Karpas-422 (cell line): ENCODE data around the gene CCDC102B. TPM values are rescaled to one million over a fixed set of nuclear protein-coding genes. Genes with fewer than 3 reads are reported as not detected.

Experiments
- DNase-seq: peaks from one replicate; pipeline ENCODE4 v3.0.0-alpha.2; 2015
- H2AFZ ChIP-seq: fragments of 200-600 bp; sonication (generic); 2 replicates; pipeline ENCODE4 v1.6.1; 2014; ENCODE audit warnings: antibody characterized with exemption, low read length, mixed read lengths
- H3K27ac ChIP-seq: fragments of 200-600 bp; sonication (generic); 2 replicates; pipeline ENCODE4 v1.5.1; 2014; ENCODE audit warnings: mild to moderate bottlenecking, low read length, moderate library complexity
- H3K27me3 ChIP-seq: fragments of 200-600 bp; sonication (generic); 2 replicates; pipeline ENCODE4 v1.6.1; 2014; ENCODE audit warnings: low read length, mixed read lengths
- H3K36me3 ChIP-seq: fragments of 200-600 bp; sonication (generic); 2 replicates; pipeline ENCODE4 v1.6.1; 2014; ENCODE audit warnings: low read length, mixed read lengths; ENCODE audit not compliant: insufficient read depth
- H3K4me1 ChIP-seq: fragments of 200-600 bp; sonication (generic); 2 replicates; pipeline ENCODE4 v1.6.1; 2014; ENCODE audit warnings: mild to moderate bottlenecking, low read length, mixed read lengths
- H3K4me2 ChIP-seq: fragments of 200-600 bp; sonication (generic); 2 replicates; pipeline ENCODE4 v1.6.1; 2014; ENCODE audit warnings: low read length, low read depth, mild to moderate bottlenecking; ENCODE audit not compliant: poor library complexity, severe bottlenecking
- H3K4me3 ChIP-seq: fragments of 200-600 bp; sonication (generic); 2 replicates; pipeline ENCODE4 v1.5.1; 2014; ENCODE audit warnings: mild to moderate bottlenecking, antibody characterized with exemption, low read length, mixed read lengths
- H3K79me2 ChIP-seq: fragments of 200-600 bp; sonication (generic); 2 replicates; pipeline ENCODE4 v1.6.1; 2014; ENCODE audit warnings: mild to moderate bottlenecking, low read length, mixed read lengths
- H3K9ac ChIP-seq: fragments of 200-600 bp; sonication (generic); 2 replicates; pipeline ENCODE4 v1.6.0; 2014; ENCODE audit warnings: low read length
- H3K9me2 ChIP-seq: fragments of 200-600 bp; sonication (generic), shearing (Covaris generic); replicated peaks from 2 replicates; pipeline ENCODE4 v1.6.0; 2014; ENCODE audit warnings: mild to moderate bottlenecking, low read length, moderate library complexity; ENCODE audit not compliant: insufficient read depth
- H3K9me3 ChIP-seq: fragments of 300-700, 200-600 bp; sonication (generic); 2 replicates; pipeline ENCODE4 v1.6.1; 2014; ENCODE audit warnings: low read length, mixed read lengths
- H4K20me1 ChIP-seq: fragments of 200-600 bp; sonication (generic); 2 replicates; pipeline ENCODE4 v1.6.1; 2014; ENCODE audit warnings: mild to moderate bottlenecking, antibody characterized with exemption, low read length, low read depth; ENCODE audit not compliant: insufficient read depth
- total RNA-seq: library from RNA; depleted of rRNA; stranded (reverse); fragments of >200 nt; shearing (Covaris generic); gene quantifications from 2 replicates; pipeline ENCODE4 v1.2.3, GENCODE V29; 2014; ENCODE audit warnings: low replicate concordance

CCDC102B gene
- total RNA-seq, 1 experiment from 2014 or later = 10.0 TPM

DNA sequence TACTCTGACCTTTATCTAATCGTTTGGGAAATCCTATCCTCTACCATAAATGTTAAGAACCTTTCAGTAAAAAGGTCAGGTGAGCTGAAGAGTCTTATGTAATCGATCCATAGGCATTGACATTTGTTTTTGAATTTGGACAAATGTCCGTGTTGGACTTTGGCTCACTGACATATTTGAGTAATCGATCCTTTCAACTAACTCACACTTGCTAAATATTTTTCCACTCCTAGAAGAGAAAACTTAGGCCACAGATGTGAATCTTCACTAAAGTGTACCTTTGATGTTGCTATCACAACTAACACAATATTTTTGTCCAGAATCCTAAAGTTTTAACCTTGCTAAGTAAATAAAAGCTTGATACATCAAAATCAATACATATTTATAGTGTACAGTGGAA, 89.5 kb downstream of the CCDC102B start:
- Histone ChIP-seq H3K4me2 (no peak overlapping the region), H3K27ac (no peak overlapping the region), H3K36me3 (no peaks in the 10 kb centered on the region), H4K20me1 (no peaks in the 10 kb centered on the region), H3K4me1 (no peaks in the 10 kb centered on the region), H3K4me3 (no peak overlapping the region), H3K9me2 (peaks cover 3% of the 10 kb centered on the region), H3K9me3 (no peaks in the 10 kb centered on the region), H3K9ac (no peak overlapping the region), H3K27me3 (no peaks in the 10 kb centered on the region), H3K79me2 (no peaks in the 10 kb centered on the region), H2AFZ (no peak overlapping the region)
- DNase-seq = no peak

DNA sequence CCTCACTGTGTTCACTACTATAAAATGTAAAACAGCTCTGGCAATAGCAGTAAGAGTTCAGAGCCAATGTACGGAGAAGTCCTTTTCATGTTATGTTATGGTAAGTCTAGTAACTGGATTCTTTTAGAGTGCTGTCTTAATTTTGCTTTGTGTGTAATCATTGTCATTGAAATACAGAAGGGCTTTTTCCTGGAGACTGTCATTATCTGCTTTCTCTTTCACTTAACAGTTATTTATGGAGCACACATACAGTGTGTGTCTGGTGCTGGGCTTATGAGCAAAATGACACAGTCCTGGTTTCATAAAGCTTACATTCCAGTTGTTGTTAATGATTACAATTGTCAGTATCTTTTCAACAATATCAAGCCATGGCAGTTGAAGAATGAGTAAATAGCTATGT, 95.5 kb downstream of the CCDC102B start:
- H3K9ac ChIP-seq = no peak overlapping the region
- DNase-seq = no peak
- no peak overlapping the region for H2AFZ ChIP-seq
- no peak overlapping the region for H3K4me2 ChIP-seq
- H4K20me1 ChIP-seq = no peaks in the 10 kb centered on the region
- no peak overlapping the region for H3K27ac ChIP-seq
- no peaks in the 10 kb centered on the region for H3K36me3 ChIP-seq
- no peak overlapping the region for H3K4me3 ChIP-seq
- H3K79me2 ChIP-seq = no peaks in the 10 kb centered on the region
- no peaks in the 10 kb centered on the region for H3K9me3 ChIP-seq
- no peaks in the 10 kb centered on the region for H3K27me3 ChIP-seq
- no peaks in the 10 kb centered on the region for H3K4me1 ChIP-seq
- H3K9me2 ChIP-seq = no peaks in the 10 kb centered on the region; the same call in 1 of the 2 replicates

DNA sequence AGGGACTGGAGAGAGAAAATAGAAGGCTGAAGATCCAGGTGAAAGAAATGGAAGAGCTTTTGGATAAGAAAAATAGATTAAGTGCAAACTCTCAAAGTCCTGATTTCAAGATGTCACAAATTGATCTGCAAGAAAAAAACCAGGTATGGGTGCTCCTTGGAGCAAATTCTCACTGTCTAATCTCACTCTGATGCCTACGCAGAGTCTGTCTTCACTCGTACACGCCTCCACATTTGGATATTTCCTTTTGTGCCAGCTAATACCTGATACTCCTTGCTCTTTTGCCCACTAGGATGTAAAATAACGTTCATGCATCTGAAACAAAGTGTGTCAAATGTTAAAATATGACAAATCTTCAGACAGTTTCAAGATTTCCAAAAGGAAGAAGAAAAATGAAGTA, 99.4 kb downstream of the CCDC102B start:
- H3K9me3 ChIP-seq = no peaks in the 10 kb centered on the region
- H3K9me2 ChIP-seq = no peaks in the 10 kb centered on the region; the same call in 1 of the 2 replicates
- DNase-seq = no peak
- H3K4me3 ChIP-seq = no peak overlapping the region
- no peak overlapping the region for H3K9ac ChIP-seq
- no peaks in the 10 kb centered on the region for H3K4me1 ChIP-seq
- no peaks in the 10 kb centered on the region for H4K20me1 ChIP-seq
- H2AFZ ChIP-seq = no peak overlapping the region
- H3K79me2 ChIP-seq = no peaks in the 10 kb centered on the region
- H3K36me3 ChIP-seq = no peaks in the 10 kb centered on the region
- 0 out of 2 replicates have a peak, but pooled peaks cover 3% of the 10 kb centered on the region for H3K27me3 ChIP-seq
- no peak overlapping the region for H3K27ac ChIP-seq
- H3K4me2 ChIP-seq = no peak overlapping the region

DNA sequence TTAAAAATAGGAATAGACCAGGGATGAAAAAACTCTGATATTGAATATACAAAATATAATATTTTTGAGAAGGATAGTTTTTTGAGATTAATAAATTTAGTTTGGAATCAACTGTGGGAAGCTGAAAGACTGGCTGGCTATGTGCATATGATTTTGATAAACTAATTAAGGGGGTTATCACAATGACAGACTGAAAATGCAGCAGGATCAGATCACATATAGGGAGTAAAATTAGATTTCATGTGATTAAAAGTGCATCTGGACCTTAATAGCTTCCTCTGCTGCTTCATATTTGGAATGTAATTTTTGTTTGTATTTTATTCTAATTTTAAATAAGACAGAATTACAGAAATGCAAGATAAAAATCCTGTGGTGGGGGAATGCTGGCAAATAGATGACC, 111.7 kb downstream of the CCDC102B start:
- no peaks in the 10 kb centered on the region for H3K4me1 ChIP-seq
- H3K27me3 ChIP-seq = no peaks in the 10 kb centered on the region
- no peaks in the 10 kb centered on the region for H3K79me2 ChIP-seq
- H3K9me2 ChIP-seq = no peaks in the 10 kb centered on the region
- no peaks in the 10 kb centered on the region for H4K20me1 ChIP-seq
- no peaks in the 10 kb centered on the region for H3K36me3 ChIP-seq
- peaks cover 21% of the 10 kb centered on the region for H3K9me3 ChIP-seq
- H2AFZ ChIP-seq = no peak overlapping the region
- no peak for DNase-seq
- H3K27ac ChIP-seq = no peak overlapping the region
- no peak overlapping the region for H3K9ac ChIP-seq
- no peak overlapping the region for H3K4me3 ChIP-seq
- no peak overlapping the region for H3K4me2 ChIP-seq

DNA sequence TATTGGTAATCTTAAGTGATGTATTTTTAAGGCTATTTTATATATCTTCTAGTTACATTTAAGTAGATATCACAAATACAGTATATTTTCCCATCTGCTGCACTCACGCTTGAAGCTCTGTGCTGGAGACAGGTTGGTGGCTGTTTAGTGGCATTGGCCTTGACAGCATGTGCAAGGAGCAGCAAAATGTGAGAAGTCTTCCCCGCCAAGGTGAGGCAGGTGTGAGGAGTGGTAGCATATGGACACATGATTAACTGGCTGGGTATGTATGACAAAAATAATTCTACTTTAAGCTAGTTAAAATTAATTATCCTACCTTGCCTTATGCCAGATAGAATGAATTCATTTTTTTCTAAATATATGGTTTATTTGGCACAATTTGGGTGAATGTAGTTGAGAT, 117.2 kb downstream of the CCDC102B start:
- Histone ChIP-seq H3K9ac (no peak overlapping the region), H3K79me2 (no peaks in the 10 kb centered on the region), H3K27ac (no peak overlapping the region), H3K9me2 (no peaks in the 10 kb centered on the region), H3K36me3 (no peaks in the 10 kb centered on the region), H3K27me3 (no peaks in the 10 kb centered on the region), H3K4me1 (no peaks in the 10 kb centered on the region), H2AFZ (no peak overlapping the region), H3K9me3 (0 out of 2 replicates have a peak, but pooled peaks cover 3% of the 10 kb centered on the region), H4K20me1 (no peaks in the 10 kb centered on the region), H3K4me2 (no peak overlapping the region), H3K4me3 (no peak overlapping the region)
- no peak for DNase-seq

DNA sequence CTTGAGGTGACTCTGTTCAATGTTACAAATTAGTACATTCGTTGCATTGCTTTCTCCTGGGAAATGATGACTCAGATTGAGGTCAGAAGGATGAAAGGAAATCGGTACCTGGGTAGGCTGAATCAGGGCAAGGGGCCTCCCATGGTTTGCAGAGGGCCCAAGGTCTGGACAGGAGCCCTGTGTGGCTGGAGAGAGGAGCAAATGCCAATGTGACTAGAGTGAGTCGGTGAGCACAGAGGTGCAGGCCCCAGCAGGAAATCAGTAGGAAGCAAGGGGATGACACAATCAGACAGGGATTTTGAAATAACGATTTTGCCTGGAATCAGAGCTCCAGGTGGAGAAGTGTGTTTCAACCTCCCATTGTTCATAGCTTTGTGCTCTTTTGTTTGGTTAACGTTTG, 118.9 kb downstream of the CCDC102B start:
- no peaks in the 10 kb centered on the region for H3K27me3 ChIP-seq
- no peaks in the 10 kb centered on the region for H3K4me1 ChIP-seq
- H3K79me2 ChIP-seq = no peaks in the 10 kb centered on the region
- H4K20me1 ChIP-seq = no peaks in the 10 kb centered on the region
- no peak for DNase-seq
- H3K9me2 ChIP-seq = no peaks in the 10 kb centered on the region
- H3K9me3 ChIP-seq = no peaks in the 10 kb centered on the region
- no peak overlapping the region for H3K27ac ChIP-seq
- H3K4me3 ChIP-seq = no peak overlapping the region
- no peak overlapping the region for H2AFZ ChIP-seq
- no peaks in the 10 kb centered on the region for H3K36me3 ChIP-seq
- H3K4me2 ChIP-seq = no peak overlapping the region
- no peak overlapping the region for H3K9ac ChIP-seq

DNA sequence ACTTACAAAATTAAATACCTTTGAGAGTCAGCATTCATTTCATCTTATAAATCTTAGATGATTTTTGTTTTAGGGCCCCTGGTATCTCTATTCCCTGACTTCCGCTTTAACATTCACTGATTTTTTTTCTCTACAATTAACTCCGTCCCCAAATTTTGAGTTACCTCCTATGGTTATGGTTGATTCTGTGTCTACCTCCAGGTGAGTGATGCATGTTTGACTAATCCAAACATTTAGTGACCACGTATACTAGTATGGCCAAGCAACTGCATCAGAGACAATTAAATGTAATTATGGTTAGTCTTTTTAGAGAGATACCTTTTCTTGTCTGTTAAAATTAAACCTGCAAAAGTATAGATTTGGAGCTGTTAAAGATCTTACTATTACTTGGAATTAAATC, 120.3 kb downstream of the CCDC102B start:
- Histone ChIP-seq H3K4me1 (no peaks in the 10 kb centered on the region), H3K27ac (no peak overlapping the region), H3K79me2 (no peaks in the 10 kb centered on the region), H3K9me2 (no peaks in the 10 kb centered on the region), H3K4me3 (no peak overlapping the region), H3K9ac (no peak overlapping the region), H3K27me3 (no peaks in the 10 kb centered on the region), H3K9me3 (no peaks in the 10 kb centered on the region), H3K36me3 (no peaks in the 10 kb centered on the region), H2AFZ (no peak overlapping the region), H4K20me1 (no peaks in the 10 kb centered on the region), H3K4me2 (no peak overlapping the region)
- DNase-seq = peak; percentile 42

DNA sequence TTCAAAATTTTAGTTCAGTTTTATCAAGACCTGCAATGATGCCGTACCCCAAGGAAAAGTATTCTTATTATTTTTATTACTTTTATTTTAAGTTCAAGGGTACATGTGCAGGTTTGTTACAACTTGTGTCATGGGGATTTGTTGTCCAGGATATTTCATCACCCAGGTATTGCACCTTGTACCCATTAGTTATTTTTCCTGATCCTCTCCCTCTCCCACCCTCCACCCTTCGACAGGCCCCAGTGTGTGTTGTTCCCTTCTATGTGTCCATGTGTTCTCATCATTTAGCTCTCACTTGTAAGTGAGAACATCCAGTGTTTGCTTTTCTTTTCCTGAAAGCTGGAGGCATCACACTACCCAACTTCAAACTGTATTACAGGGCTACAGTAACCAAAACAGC, 122.0 kb downstream of the CCDC102B start:
- no peak overlapping the region for H3K27ac ChIP-seq
- H4K20me1 ChIP-seq = no peaks in the 10 kb centered on the region
- H3K4me2 ChIP-seq = no peak overlapping the region
- no peaks in the 10 kb centered on the region for H3K79me2 ChIP-seq
- H3K9me3 ChIP-seq = no peaks in the 10 kb centered on the region
- H2AFZ ChIP-seq = no peak overlapping the region
- H3K9me2 ChIP-seq = no peaks in the 10 kb centered on the region
- no peaks in the 10 kb centered on the region for H3K4me1 ChIP-seq
- no peak overlapping the region for H3K4me3 ChIP-seq
- no peaks in the 10 kb centered on the region for H3K36me3 ChIP-seq
- H3K27me3 ChIP-seq = no peaks in the 10 kb centered on the region
- DNase-seq = no peak
- H3K9ac ChIP-seq = no peak overlapping the region

DNA sequence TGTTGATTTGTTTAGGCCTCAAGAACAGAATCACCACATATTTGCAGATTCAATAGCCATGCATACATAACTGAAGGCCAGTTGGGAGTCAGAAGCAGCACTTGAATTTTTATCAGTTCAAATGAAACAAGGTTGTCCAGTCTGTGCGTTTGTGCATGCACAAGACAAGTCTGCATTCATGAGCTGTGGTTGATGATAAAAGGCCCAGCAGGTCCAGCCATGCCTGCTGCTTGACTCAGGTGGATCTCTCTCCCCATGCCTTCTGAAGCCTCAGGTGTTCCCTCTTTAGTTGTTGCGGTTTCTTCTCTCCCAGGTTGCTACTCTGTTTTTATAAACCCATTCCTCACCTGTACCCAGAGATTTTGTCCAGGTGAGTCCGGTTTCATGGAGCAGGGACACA, 124.5 kb downstream of the CCDC102B start:
- Histone ChIP-seq H3K27ac (no peak overlapping the region), H3K27me3 (no peaks in the 10 kb centered on the region), H3K36me3 (no peaks in the 10 kb centered on the region), H3K9ac (no peak overlapping the region), H3K4me1 (no peaks in the 10 kb centered on the region), H3K4me3 (no peak overlapping the region), H3K79me2 (no peaks in the 10 kb centered on the region), H3K9me2 (no peaks in the 10 kb centered on the region), H3K4me2 (no peak overlapping the region), H4K20me1 (no peaks in the 10 kb centered on the region), H3K9me3 (no peaks in the 10 kb centered on the region), H2AFZ (no peak overlapping the region)
- DNase-seq = no peak
